HepG2 (cell line): ENCODE data around the gene ANKRD6. TPM values are rescaled to one million over a fixed set of nuclear protein-coding genes. Genes with fewer than 3 reads are reported as not detected.
A peak's percentile ranks its signal among the peaks of the same experiment; 100 is the strongest.

Experiments
- ATAC-seq: fragments of 200-7000 bp; cut with Tn5 transposase; 3 replicates; pipeline ENCODE4 v1.9.1; 2020; ENCODE audit warnings: mild to moderate bottlenecking, moderate library complexity
- BruUV-seq: library from RNA; stranded (reverse); fragments of 400-500 nt; replicated peaks from 2 replicates; lab custom pipeline; 2021; lab: Mats Ljungman, UMichigan
- CTCF ChIA-PET: fragments of 300-600 bp; formaldehyde crosslinking; extraction: SDS; loops from one replicate; lab custom pipeline; 2021; ENCODE audit warnings: low total read pairs, inconsistent platforms, low intra/inter-chr PET ratio; lab: Yijun Ruan, JAX
- POLR2A ChIA-PET: fragments of 350-600 bp; sonication (Branson Sonifier 250); formaldehyde crosslinking; loops from one replicate; lab custom pipeline; 2020; ENCODE audit warnings: antibody characterized with exemption, inconsistent platforms; lab: Yijun Ruan, JAX
- DNase-seq: peaks from one replicate; pipeline ENCODE4 v3.0.0-alpha.2; 2015; ENCODE audit warnings: low spot score
- FAIRE-seq: peaks from 3 replicates; lab custom pipeline; 2011; peaks lifted over from hg19 to GRCh38; lab: Jason Lieb, UNC
- H2AFZ ChIP-seq: one replicate; pipeline ENCODE4 v1.6.1; 2011; ENCODE audit warnings: low read length, inconsistent platforms
- H3K27ac ChIP-seq: fragments of 300-600 bp; 3 replicates; pipeline ENCODE4 v1.8.0; 2011; ENCODE audit warnings: mixed run types, mild to moderate bottlenecking, mixed read lengths, low read length, inconsistent platforms; ENCODE audit not compliant: insufficient read depth; ENCODE audit errors: extremely low read length
- H3K27me3 ChIP-seq, 2 experiments: fragments of 200-600 bp in 1 of 2; 2 replicates in 1 of 2; 3 replicates in 1 of 2; pipeline versions ENCODE4 v1.6.0 to v1.8.0; 2011; ENCODE audit warnings: low read length in 2 of 2, mild to moderate bottlenecking in 2 of 2, moderate library complexity in 2 of 2, inconsistent platforms in 1 of 2; ENCODE audit not compliant: insufficient read depth in 2 of 2, control insufficient read depth in 1 of 2
- H3K36me3 ChIP-seq, 2 experiments: fragments of 200-600 bp in 1 of 2; replicated peaks in 1 of 2; 2 replicates in 1 of 2; 3 replicates in 1 of 2; pipeline versions ENCODE4 v1.5.1 to v1.8.0; 2011; ENCODE audit warnings: low read length in 2 of 2, inconsistent platforms in 1 of 2; ENCODE audit not compliant: insufficient read depth in 2 of 2, control insufficient read depth in 1 of 2
- H3K4me1 ChIP-seq: 2 replicates; pipeline ENCODE4 v1.5.1; 2012; ENCODE audit warnings: low read length, inconsistent platforms; ENCODE audit not compliant: insufficient read depth
- H3K4me2 ChIP-seq: 2 replicates; pipeline ENCODE4 v1.6.0; 2011; ENCODE audit warnings: low read depth, low read length, inconsistent platforms
- H3K4me3 ChIP-seq, 3 experiments: fragments of 200-600 bp in 1 of 3; sonication (generic), shearing (Covaris generic) in 1 of 3; replicated peaks in 1 of 3; 2 replicates each; pipeline ENCODE4 v1.5.1; 2011 to 2016; ENCODE audit warnings: low read length in 3 of 3, inconsistent platforms in 2 of 3, low read depth in 2 of 3, mild to moderate bottlenecking in 2 of 3, control low read depth in 1 of 3, mixed read lengths in 1 of 3; ENCODE audit not compliant: insufficient read depth in 1 of 3
- H3K79me2 ChIP-seq: one replicate; pipeline ENCODE4 v1.6.1; 2011; ENCODE audit warnings: low read length, inconsistent platforms; ENCODE audit not compliant: insufficient read depth
- H3K9ac ChIP-seq: 2 replicates; pipeline ENCODE4 v1.6.0; 2011; ENCODE audit warnings: mild to moderate bottlenecking, low read depth, low read length, inconsistent platforms; ENCODE audit not compliant: insufficient read depth
- H3K9me3 ChIP-seq: 2 replicates; pipeline ENCODE4 v1.5.1; 2012; ENCODE audit warnings: mild to moderate bottlenecking, low read length
- H4K20me1 ChIP-seq: 2 replicates; pipeline ENCODE4 v1.6.0; 2011; ENCODE audit warnings: inconsistent platforms, mild to moderate bottlenecking, low read length, moderate library complexity; ENCODE audit not compliant: insufficient read depth
- GABPA ChIP-seq, 2 experiments: IDR thresholded peaks; 2 replicates each; pipeline ENCODE4 v1.6.1; 2011 to 2016; ENCODE audit warnings: low read depth in 2 of 2, low read length in 1 of 2, missing biosample characterization in 1 of 2, missing genetic modification characterization in 1 of 2
- GABPB1 ChIP-seq: IDR thresholded peaks from 2 replicates; pipeline ENCODE4 v1.6.1; 2016; ENCODE audit warnings: mild to moderate bottlenecking, missing genetic modification reagents, moderate library complexity, missing compliant biosample characterization
- MIER2 ChIP-seq: IDR thresholded peaks from 2 replicates; pipeline ENCODE4 v1.6.1; 2016; ENCODE audit warnings: missing biosample characterization, missing genetic modification reagents
- SRSF4 ChIP-seq: fragments of 200-400 bp; formaldehyde crosslinking; IDR thresholded peaks from one replicate; pipeline ENCODE4 v1.6.1; 2018; ENCODE audit warnings: mild to moderate bottlenecking, low read depth, low read length, moderate library complexity; ENCODE audit not compliant: poor library complexity, severe bottlenecking
- TCF7 ChIP-seq: sonication (generic); IDR thresholded peaks from 2 replicates; pipeline ENCODE4 v1.6.1; 2016; ENCODE audit warnings: antibody characterized with exemption, low read depth
- ZNF263 ChIP-seq: sonication (generic); formaldehyde crosslinking; IDR thresholded peaks from 2 replicates; pipeline ENCODE4 v1.4.0; 2020; ENCODE audit warnings: missing genetic modification reagents
- WGBS: methylation state at CpG from one replicate; pipeline ENCODE4 v1.1.6; 2017; ENCODE audit warnings: low lambda C conversion rate; 5-methylcytosine and 5-hydroxymethylcytosine counted together
- in situ Hi-C: cut with HindIII; loops from 2 replicates; pipeline ENCODE4 v1.10.0; 2017; ENCODE audit warnings: low pct_unique_long_range_greater_than_20kb; ENCODE audit not compliant: extremely low pct_ligation_motif_present
- intact Hi-C: fragments of 100-400 bp; cut with micrococcal nuclease; formaldehyde crosslinking; loops from one replicate; pipeline ENCODE4 v1.10.0; 2022; ENCODE audit not compliant: unreplicated experiment
- polyA plus RNA-seq, 8 experiments: library from polyadenylated mRNA; depleted of rRNA in 3 of 8; stranded (reverse) in 7 of 8; unstranded in 1 of 8; fragments of >200 nt; fragmentation: Illumina TruSeq in 4 of 8; extraction: Trizol in 4 of 8; gene quantifications; 2 replicates each; pipeline versions ENCODE4 v1.2.1 to v1.2.3, GENCODE V29; 2011 to 2016; ENCODE audit warnings: low read depth in 4 of 8, missing spikeins in 1 of 8, mixed read lengths in 1 of 8; ENCODE audit not compliant: insufficient read depth in 1 of 8
- total RNA-seq, 5 experiments: library from RNA; depleted of rRNA; stranded (reverse); fragments of >200 nt; fragmentation: Illumina TruSeq; extraction: Trizol; gene quantifications; 2 replicates each; pipeline ENCODE4 v1.2.3, GENCODE V29; 2016; ENCODE audit warnings: low read depth in 1 of 5
- TF ChIP-seq, protein P1 (sequence below): sonication (generic); formaldehyde crosslinking; IDR thresholded peaks from 2 replicates; pipeline ENCODE4 v1.4.0; 2020; ENCODE audit warnings: low read depth, missing genetic modification reagents

The ANKRD6 gene
- total and polyA plus RNA-seq, 2 of the 13 experiments (the other 11 are each of a cell fraction or from before 2014, with no cell fraction given), result 0.18 to 0.36 TPM

GRCh38 chr6:89508755-89509563 is 76.0 kb downstream of the ANKRD6 start:
- in situ Hi-C loops (no loop called here), intact Hi-C loops (no loop called here)
- no peak overlapping the region for H2AFZ ChIP-seq
- peak; percentile 84 for ATAC-seq
- peak; percentile 35 for DNase-seq
- no peaks in the 10 kb centered on the region for H3K36me3 ChIP-seq
- 0 out of 2 replicates have a peak overlapping the region, but pooled peaks have one; percentile 2 for H3K4me2 ChIP-seq
- no peaks in the 10 kb centered on the region for H3K79me2 ChIP-seq
- H3K4me3 ChIP-seq, result no peak overlapping the region
- ChIA-PET POLR2A (no interaction called here), CTCF (no interaction called here)
- no peaks in the 10 kb centered on the region; a peak in 1 of 5 replicates for H3K27me3 ChIP-seq
- H3K4me1 ChIP-seq, result peaks cover 16% of the 10 kb centered on the region
- H4K20me1 ChIP-seq, result no peaks in the 10 kb centered on the region
- TF ChIP-seq TCF7, result peak; percentile 56; the same call in 1 of the 2 replicates
- TF ChIP-seq MIER2 (CRISPR knock-in tag), result no peak
- TF ChIP-seq SRSF4, result no peak
- peak; percentile 33; the same call in 1 of the 2 replicates for TF ChIP-seq GABPB1 (CRISPR knock-in tag)
- peak; percentile 37; the same call in 1 of the 2 replicates for TF ChIP-seq GABPA (IDR thresholded peaks at IDR 0.05; ENCODE audit: low read depth, low read length)
- TF ChIP-seq GABPA (CRISPR knock-in tag; IDR thresholded peaks at IDR 0.05; ENCODE audit: low read depth), result peak; percentile 46; the same call in 1 of the 2 replicates
- TF ChIP-seq, protein P1, sequence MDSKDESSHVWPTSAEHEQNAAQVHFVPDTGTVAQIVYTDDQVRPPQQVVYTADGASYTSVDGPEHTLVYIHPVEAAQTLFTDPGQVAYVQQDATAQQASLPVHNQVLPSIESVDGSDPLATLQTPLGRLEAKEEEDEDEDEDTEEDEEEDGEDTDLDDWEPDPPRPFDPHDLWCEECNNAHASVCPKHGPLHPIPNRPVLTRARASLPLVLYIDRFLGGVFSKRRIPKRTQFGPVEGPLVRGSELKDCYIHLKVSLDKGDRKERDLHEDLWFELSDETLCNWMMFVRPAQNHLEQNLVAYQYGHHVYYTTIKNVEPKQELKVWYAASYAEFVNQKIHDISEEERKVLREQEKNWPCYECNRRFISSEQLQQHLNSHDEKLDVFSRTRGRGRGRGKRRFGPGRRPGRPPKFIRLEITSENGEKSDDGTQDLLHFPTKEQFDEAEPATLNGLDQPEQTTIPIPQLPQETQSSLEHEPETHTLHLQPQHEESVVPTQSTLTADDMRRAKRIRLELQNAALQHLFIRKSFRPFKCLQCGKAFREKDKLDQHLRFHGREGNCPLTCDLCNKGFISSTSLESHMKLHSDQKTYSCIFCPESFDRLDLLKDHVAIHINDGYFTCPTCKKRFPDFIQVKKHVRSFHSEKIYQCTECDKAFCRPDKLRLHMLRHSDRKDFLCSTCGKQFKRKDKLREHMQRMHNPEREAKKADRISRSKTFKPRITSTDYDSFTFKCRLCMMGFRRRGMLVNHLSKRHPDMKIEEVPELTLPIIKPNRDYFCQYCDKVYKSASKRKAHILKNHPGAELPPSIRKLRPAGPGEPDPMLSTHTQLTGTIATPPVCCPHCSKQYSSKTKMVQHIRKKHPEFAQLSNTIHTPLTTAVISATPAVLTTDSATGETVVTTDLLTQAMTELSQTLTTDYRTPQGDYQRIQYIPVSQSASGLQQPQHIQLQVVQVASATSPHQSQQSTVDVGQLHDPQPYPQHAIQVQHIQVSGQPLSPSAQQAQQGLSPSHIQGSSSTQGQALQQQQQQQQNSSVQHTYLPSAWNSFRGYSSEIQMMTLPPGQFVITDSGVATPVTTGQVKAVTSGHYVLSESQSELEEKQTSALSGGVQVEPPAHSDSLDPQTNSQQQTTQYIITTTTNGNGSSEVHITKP (CRISPR knock-in tag), result 0 out of 2 replicates have a peak, but pooled peaks have one; percentile 21
- peak; percentile 68 for TF ChIP-seq ZNF263 (CRISPR knock-in tag)
- no peak overlapping the region for H3K27ac ChIP-seq
- FAIRE-seq, result no peak
- 39% methylated on average over 3 of the region's 8 CpGs for WGBS
- H3K9me3 ChIP-seq, result no peaks in the 10 kb centered on the region
- no TSS peak for BruUV-seq
- no peak overlapping the region for H3K9ac ChIP-seq
